Regular cardiac myocyte (primary cell): ENCODE data around the gene EPN2. TPM values are rescaled to one million over a fixed set of nuclear protein-coding genes. Genes with fewer than 3 reads are reported as not detected.

Experiments
- total RNA-seq: library from RNA; depleted of rRNA; stranded (reverse); fragments of >200 nt; gene quantifications from 2 replicates; pipeline ENCODE4 v1.2.3, GENCODE V29; 2014

Gene EPN2
- total RNA-seq, result 23.7 and 33.7 TPM in 2 replicates

GRCh38 chr17:19237139-19237388, at the start of gene EPN2:
TSS of gene EPN2 (plus strand) at chr17:19237366. CDS start at chr17:19283120, 45,754 bp downstream.

DNA sequence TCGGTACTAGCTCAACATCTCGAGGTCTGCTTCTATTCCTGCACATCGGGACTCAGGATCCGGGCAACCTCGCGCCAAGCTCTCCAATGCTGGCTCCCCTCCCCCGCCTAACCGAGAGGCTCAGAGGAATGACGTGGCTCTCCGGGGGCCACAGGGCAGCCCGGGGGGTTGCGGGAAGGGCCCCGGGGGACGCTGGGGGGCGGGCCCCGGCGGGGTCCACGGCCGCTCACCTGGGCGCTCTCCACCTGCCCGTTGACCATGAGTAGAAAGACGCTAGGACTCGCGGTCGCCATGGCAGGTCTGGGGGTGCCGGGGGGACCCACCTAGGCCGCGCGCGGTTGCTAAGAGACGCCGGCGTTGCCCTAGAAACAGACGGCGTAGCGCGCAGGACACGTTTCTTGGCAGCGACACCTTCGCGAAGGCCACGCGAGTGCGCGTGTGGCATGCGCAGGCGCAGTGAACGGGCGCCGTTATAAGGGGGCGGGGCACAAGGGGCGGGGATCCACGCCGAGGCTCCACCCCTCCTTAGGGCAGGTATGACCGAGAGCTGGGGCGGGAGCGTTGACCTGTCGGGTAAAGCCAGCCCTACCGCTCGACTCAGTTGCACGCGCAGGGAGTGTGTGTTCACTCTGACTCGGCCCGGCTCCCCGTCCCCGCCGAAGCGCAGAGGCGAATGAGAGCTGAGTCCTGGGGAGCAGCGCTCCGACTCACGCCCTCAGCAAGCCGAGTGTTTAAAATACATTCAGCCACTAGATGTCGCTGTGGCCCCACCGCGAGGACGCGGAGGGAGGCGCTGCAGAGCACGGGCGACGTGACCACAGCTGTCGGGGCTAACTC, 125.3 kb downstream of the EPN2 start, which contains the start of gene B9D1:
Gene B9D1 (minus strand): TSS at position 447 of the 837 bp plus-strand sequence. CDS start 154 bp downstream, at position 293.

DNA sequence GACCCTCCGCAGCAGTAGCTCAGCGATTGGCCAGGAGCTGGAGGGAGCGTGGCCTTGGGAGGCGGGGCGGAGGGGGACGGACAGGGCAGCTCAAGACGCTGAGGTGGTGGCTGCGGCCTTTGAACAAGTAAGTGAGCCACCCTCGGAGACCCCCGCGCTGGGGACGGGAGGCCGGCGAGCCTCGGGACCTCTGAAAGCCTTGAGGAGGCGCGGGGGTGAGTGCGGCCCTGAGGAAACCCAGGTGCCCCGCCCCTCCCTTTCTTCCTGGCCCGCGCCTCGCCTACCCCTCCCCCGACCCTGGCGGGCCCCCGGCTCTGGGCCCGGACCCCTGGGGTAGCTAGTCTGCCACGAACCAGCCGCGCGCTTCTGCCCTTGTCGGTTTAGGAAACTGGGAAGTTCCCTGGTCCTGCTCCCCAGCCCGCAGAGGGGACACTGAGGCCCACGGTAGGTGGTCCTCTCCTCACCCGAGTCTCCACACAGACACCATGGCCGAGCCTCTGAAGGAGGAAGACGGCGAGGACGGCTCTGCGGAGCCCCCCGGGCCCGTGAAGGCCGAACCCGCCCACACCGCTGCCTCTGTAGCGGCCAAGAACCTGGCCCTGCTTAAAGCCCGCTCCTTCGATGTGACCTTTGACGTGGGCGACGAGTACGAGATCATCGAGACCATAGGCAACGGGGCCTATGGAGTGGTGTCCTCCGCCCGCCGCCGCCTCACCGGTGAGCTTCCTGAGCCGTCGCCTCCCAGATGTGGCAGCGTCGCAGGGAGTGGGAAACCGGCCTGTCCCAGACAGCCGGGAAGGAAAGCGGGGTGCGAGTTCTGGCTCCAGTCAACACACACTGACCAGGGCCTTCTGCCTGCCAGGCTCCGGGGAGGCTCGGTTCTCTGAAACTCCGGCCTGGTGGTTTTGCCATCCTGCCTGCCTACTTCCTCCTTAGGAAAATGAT, 141.5 kb downstream of the EPN2 start, which contains the start of gene MAPK7:
Gene MAPK7 (plus strand): TSS at position 83 of the 945 bp plus-strand sequence. CDS start 403 bp downstream, at position 486.

Other genes with a start within 250 kb of the EPN2 start
- 18.6 and 24.2 TPM in 2 replicates for gene FAM83G, start 232.6 kb upstream of the EPN2 start, total RNA-seq
- gene GRAP, start 190.4 kb upstream of the EPN2 start, total RNA-seq, result 0.58 and 0.85 TPM in 2 replicates
- gene GRAPL, start 109.8 kb upstream of the EPN2 start, total RNA-seq, result under 0.01 TPM in 1 of 2 replicates, not detected in the other
- 28.0 and 31.9 TPM in 2 replicates for gene B9D1, start 125.4 kb downstream of the EPN2 start, total RNA-seq
- 11.3 and 14.1 TPM in 2 replicates for gene MAPK7, start 141.1 kb downstream of the EPN2 start, total RNA-seq
- gene MFAP4, start 149.8 kb downstream of the EPN2 start, total RNA-seq, result 0.38 and 2.8 TPM in 2 replicates
- 0.58 and 0.85 TPM in 2 replicates for gene RNF112, start 173.9 kb downstream of the EPN2 start, total RNA-seq